ENCODE data around the gene OSBPL5.

Gene OSBPL5

DNA sequence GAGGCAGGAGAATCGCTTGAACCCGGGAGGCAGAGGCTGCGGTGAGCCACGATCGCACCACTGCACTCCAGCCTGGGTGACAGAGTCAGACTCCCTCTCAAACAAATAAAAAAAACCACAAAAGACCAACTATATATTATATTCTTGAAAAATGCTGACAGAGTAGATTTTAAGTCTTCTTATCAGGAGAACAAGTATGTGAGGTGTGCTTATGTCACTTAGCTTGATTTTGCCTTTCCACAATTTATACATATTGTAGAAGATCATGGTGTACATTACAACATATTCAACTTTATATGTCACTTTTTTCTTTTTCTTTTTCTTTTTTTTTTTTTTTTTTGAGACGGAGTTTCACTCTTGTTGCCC, 83.7 kb downstream of the OSBPL5 start:
- Histone ChIP-seq H3K4me3 (ENCODE audit: low read length) (no peak overlapping the region), H3K4me1 (ENCODE audit: low read length) (no peaks in the 10 kb centered on the region), H3K9ac (ENCODE audit: low read length) (no peak overlapping the region), H3K36me3 (replicated peaks; ENCODE audit: low read depth, low read length) (no peaks in the 10 kb centered on the region), H2AFZ (ENCODE audit: low read depth, low read length) (no peak overlapping the region), H3K9me3 (ENCODE audit: insufficient read depth, low read length) (no peaks in the 10 kb centered on the region), H3K79me2 (ENCODE audit: low read length) (no peaks in the 10 kb centered on the region), H3K27ac (ENCODE audit: low read length) (no peak overlapping the region), H3K4me2 (ENCODE audit: low read length) (no peak overlapping the region), H4K20me1 (ENCODE audit: insufficient read depth, low read length) (no peaks in the 10 kb centered on the region), H3K27me3 (ENCODE audit: low read depth, low read length) (peaks cover 11% of the 10 kb centered on the region; the same call in 1 of the 2 replicates)
- TF ChIP-seq EZH2phosphoT487 (IDR thresholded peaks at IDR 0.05; ENCODE audit: low read depth) (no peak), CTCF (IDR thresholded peaks at IDR 0.05; ENCODE audit: low read depth, low read length) (no peak)

DNA sequence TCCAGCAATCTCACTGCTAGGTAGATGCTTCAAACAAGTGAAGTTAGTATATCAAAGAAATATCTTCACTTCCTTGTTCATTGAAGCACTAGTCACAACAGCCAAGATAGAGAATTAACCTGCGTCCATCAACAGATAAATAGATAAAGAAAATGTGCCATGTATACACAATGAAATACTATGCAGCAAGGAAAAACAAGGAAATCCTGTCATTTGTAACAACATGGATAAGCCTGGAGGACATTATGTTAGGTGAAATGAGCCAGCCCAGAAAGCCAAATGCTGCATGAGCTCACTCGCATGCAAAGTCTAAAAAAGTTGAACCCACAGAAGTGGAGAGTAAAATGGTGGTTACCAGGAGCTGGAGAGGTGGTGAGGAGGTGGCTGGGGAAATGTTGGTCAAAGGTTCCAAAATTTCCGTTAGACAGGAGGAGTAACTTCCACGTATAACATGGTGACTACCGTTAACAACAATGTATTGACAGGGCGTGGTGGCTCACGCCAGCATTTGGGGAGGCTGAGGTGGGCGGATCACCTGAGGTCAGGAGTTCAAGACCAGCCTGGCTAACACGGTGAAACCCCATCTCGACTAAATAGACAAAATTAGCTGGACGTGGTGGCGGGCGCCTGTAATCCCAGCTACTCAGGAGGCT, 84.3 kb downstream of the OSBPL5 start:
- peaks cover 11% of the 10 kb centered on the region; the same call in 1 of the 2 replicates for H3K27me3 ChIP-seq (ENCODE audit: low read depth, low read length)
- H3K27ac ChIP-seq (ENCODE audit: low read length) = no peak overlapping the region
- no peak for TF ChIP-seq CTCF (IDR thresholded peaks at IDR 0.05; ENCODE audit: low read depth, low read length)
- no peak for TF ChIP-seq EZH2phosphoT487 (IDR thresholded peaks at IDR 0.05; ENCODE audit: low read depth)
- H3K79me2 ChIP-seq (ENCODE audit: low read length) = no peaks in the 10 kb centered on the region
- H4K20me1 ChIP-seq (ENCODE audit: insufficient read depth, low read length) = no peaks in the 10 kb centered on the region
- no peaks in the 10 kb centered on the region for H3K36me3 ChIP-seq (replicated peaks; ENCODE audit: low read depth, low read length)
- no peaks in the 10 kb centered on the region for H3K4me1 ChIP-seq (ENCODE audit: low read length)
- no peak overlapping the region for H3K4me2 ChIP-seq (ENCODE audit: low read length)
- H3K9me3 ChIP-seq (ENCODE audit: insufficient read depth, low read length) = no peaks in the 10 kb centered on the region
- no peak overlapping the region for H3K4me3 ChIP-seq (ENCODE audit: low read length)
- H3K9ac ChIP-seq (ENCODE audit: low read length) = no peak overlapping the region
- no peak overlapping the region for H2AFZ ChIP-seq (ENCODE audit: low read depth, low read length)

- Histone ChIP-seq H3K4me2 (ENCODE audit: low read length) (no peak overlapping the region), H3K79me2 (ENCODE audit: low read length) (no peaks in the 10 kb centered on the region), H3K36me3 (replicated peaks; ENCODE audit: low read depth, low read length) (no peaks in the 10 kb centered on the region), H3K27ac (ENCODE audit: low read length) (no peak overlapping the region), H4K20me1 (ENCODE audit: insufficient read depth, low read length) (no peaks in the 10 kb centered on the region), H3K4me1 (ENCODE audit: low read length) (no peaks in the 10 kb centered on the region), H2AFZ (ENCODE audit: low read depth, low read length) (no peak overlapping the region), H3K4me3 (ENCODE audit: low read length) (no peak overlapping the region), H3K27me3 (ENCODE audit: low read depth, low read length) (peaks cover 8% of the 10 kb centered on the region; the same call in 1 of the 2 replicates), H3K9ac (ENCODE audit: low read length) (no peak overlapping the region), H3K9me3 (ENCODE audit: insufficient read depth, low read length) (no peaks in the 10 kb centered on the region)
- TF ChIP-seq EZH2phosphoT487 (IDR thresholded peaks at IDR 0.05; ENCODE audit: low read depth) (no peak), CTCF (IDR thresholded peaks at IDR 0.05; ENCODE audit: low read depth, low read length) (no peak)
Measured at GRCh38 chr11:3080104-3080503, 85.0 kb downstream of the OSBPL5 start.

GRCh38 chr11:3077846-3078440, 87.2 kb downstream of the OSBPL5 start:
- Histone ChIP-seq H2AFZ (ENCODE audit: low read depth, low read length) (no peak overlapping the region), H3K27ac (ENCODE audit: low read length) (no peak overlapping the region), H3K4me1 (ENCODE audit: low read length) (no peaks in the 10 kb centered on the region), H3K9me3 (ENCODE audit: insufficient read depth, low read length) (no peaks in the 10 kb centered on the region), H3K27me3 (ENCODE audit: low read depth, low read length) (peaks cover 8% of the 10 kb centered on the region; the same call in 1 of the 2 replicates), H3K9ac (ENCODE audit: low read length) (no peak overlapping the region), H3K4me2 (ENCODE audit: low read length) (no peak overlapping the region), H3K4me3 (ENCODE audit: low read length) (no peak overlapping the region), H4K20me1 (ENCODE audit: insufficient read depth, low read length) (no peaks in the 10 kb centered on the region), H3K79me2 (ENCODE audit: low read length) (no peaks in the 10 kb centered on the region), H3K36me3 (replicated peaks; ENCODE audit: low read depth, low read length) (no peaks in the 10 kb centered on the region)
- TF ChIP-seq CTCF (IDR thresholded peaks at IDR 0.05; ENCODE audit: low read depth, low read length) (no peak), EZH2phosphoT487 (IDR thresholded peaks at IDR 0.05; ENCODE audit: low read depth) (no peak)
